Lung (tissue), 12 donors: ENCODE measurements around the gene STK4. TPM values are rescaled to one million over a fixed set of nuclear protein-coding genes. Genes with fewer than 3 reads are reported as not detected.

Source experiments
- ATAC-seq: fragments of 200-7000 bp; cut with Tn5 transposase; one replicate; pipeline ENCODE4 v1.9.1; 2020; ENCODE audit warnings: moderate number of reproducible peaks; ENCODE audit not compliant: insufficient read depth, low FRiP score
- DNase-seq, 3 donors: peaks; one replicate each; pipeline ENCODE4 v3.0.0-alpha.2; 2013 to 2017
- H3K27ac ChIP-seq, 2 donors: one replicate each; pipeline ENCODE4 v1.5.1; 2013; ENCODE audit warnings: mild to moderate bottlenecking in 2 of 2, moderate library complexity in 2 of 2, control low read depth in 1 of 2, inconsistent platforms in 1 of 2, low read depth in 1 of 2, low read length in 1 of 2
- H3K27me3 ChIP-seq, 3 donors: one replicate each; pipeline ENCODE4 v1.5.1; 2013; ENCODE audit warnings: low read length in 2 of 3; ENCODE audit not compliant: control insufficient read depth in 3 of 3, insufficient read depth in 3 of 3
- H3K36me3 ChIP-seq, 4 donors: one replicate each; pipeline ENCODE4 v1.5.1; 2013; ENCODE audit warnings: low read length in 4 of 4, mild to moderate bottlenecking in 1 of 4, moderate library complexity in 1 of 4; ENCODE audit not compliant: control insufficient read depth in 4 of 4, insufficient read depth in 4 of 4
- H3K4me1 ChIP-seq, 5 donors: one replicate each; pipeline ENCODE4 v1.5.1; 2013; ENCODE audit warnings: low read length in 5 of 5, mild to moderate bottlenecking in 2 of 5, moderate library complexity in 1 of 5; ENCODE audit not compliant: control insufficient read depth in 5 of 5, insufficient read depth in 5 of 5
- H3K4me3 ChIP-seq: one replicate; pipeline ENCODE4 v1.5.1; 2013; ENCODE audit warnings: mild to moderate bottlenecking, control low read depth, moderate library complexity
- H3K9ac ChIP-seq, 2 donors: one replicate each; pipeline ENCODE4 v1.5.1; 2013; ENCODE audit warnings: low read length in 2 of 2, control low read depth in 1 of 2; ENCODE audit not compliant: insufficient read depth in 1 of 2
- H3K9me3 ChIP-seq, 4 donors: one replicate each; pipeline ENCODE4 v1.5.1; 2013; ENCODE audit warnings: low read length in 3 of 4, mild to moderate bottlenecking in 1 of 4, moderate library complexity in 1 of 4; ENCODE audit not compliant: control insufficient read depth in 4 of 4, insufficient read depth in 3 of 4
- CTCF ChIP-seq: IDR thresholded peaks from 2 replicates; pipeline ENCODE4 v1.5.1; 2012; ENCODE audit warnings: mild to moderate bottlenecking; ENCODE audit errors: control extremely low read depth, extremely low read depth
- WGBS, 2 donors: extraction: QIAGEN DNeasy Blood & Tissue Kit; methylation state at CpG; one replicate each; pipeline ENCODE4 v1.1.7; 2013; 5-methylcytosine and 5-hydroxymethylcytosine counted together
- polyA plus RNA-seq, 2 donors: library from polyadenylated mRNA; stranded (reverse); fragments of 200-250 nt; gene quantifications; one replicate each; pipeline ENCODE4 v1.2.1, GENCODE V29; 2013
- total RNA-seq, 2 donors: library from RNA; depleted of rRNA in 1 of 2; stranded (reverse); fragments of >200 nt in 1 of 2; gene quantifications; one replicate each; pipeline ENCODE4 v1.2.1, GENCODE V29; 2014 to 2021
- donor health status: control.
- donor health status: control.
- donor health status: Bipolar disorder and iron deficiency.
- donor health status: healthy.
- donor health status: DM: yes; HTN: yes; CAD: no.

STK4 gene
- total and polyA plus RNA-seq, 4 donors, result 11.8 to 70.9 (median 28.1) TPM

DNA sequence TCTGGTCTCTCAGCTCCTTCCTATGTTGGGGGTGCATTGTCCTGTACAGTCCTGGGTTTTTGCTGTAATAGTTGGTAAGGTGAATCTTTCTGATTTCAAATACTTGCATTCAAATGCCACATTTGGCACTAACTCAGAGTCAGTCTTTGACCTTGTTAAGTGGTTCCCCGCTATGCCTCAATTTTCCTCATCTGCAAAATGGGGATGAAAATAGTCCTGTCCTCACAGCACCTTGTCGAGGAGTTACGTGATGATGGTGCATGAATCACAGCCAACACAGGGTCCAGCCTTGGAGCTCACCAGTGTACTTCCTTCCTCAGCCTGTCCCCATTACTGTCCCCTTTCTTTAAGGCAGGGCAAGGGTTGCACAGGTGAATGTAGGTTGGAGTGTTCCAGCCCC, 147.6 kb downstream of the STK4 start:
- H3K27ac ChIP-seq, result no peak overlapping the region
- H3K9ac ChIP-seq, result no peak overlapping the region
- no peak for ATAC-seq
- 92 to 93% methylated on average over 3 of the region's 3 CpGs for WGBS, 2 donors
- no peak for DNase-seq
- TF ChIP-seq CTCF, result no peak
- H3K9me3 ChIP-seq, result no peaks in the 10 kb centered on the region
- H3K4me1 ChIP-seq, result peaks cover 0 to 2% (median 0%) of the 10 kb centered on the region in 5 donors
- peaks cover 0 to 8% (median 0%) of the 10 kb centered on the region in 3 donors for H3K27me3 ChIP-seq
- H3K36me3 ChIP-seq, result no peaks in the 10 kb centered on the region
- H3K4me3 ChIP-seq, result no peak overlapping the region

DNA sequence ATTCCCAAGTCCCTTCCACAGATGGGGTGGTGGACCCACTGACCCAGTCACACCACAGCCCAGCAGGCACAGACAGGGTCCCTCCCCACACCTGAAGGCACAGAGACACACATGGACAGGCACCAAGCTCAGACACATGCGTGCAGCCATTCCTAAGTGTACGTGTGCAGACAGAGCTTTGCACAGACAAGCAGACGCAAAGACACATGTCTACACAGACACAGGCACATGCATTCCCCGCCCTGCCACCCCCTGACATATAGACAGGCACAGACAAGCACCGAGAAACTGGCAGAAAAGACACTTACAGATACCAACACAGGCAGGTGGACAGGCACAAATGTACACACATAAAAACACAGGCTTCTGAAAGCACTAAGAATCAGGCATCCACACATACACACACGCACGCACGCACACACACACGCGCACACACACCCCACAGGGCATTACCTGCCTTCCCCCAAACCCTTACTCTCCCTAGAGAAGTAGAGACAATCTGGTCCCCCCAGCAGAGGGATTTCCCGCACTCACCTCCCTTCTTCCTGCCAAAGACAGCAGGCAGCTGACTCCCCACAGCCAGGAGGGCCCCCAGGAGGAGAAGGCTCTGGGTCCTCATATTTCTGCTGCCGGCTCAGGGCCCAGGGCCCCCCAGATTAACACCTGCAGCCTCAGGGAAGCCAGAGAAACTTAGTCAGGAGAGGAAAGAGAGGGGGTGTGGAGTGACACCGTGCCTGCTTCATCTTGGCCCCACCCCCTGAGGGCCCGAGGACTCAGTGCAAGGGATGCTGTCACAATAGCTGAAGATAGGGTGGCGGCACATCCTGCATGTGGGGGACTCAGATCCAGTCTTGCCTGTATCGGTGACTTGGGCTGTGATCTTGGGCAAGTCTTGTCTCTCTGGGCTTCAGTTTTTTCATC, 148.4 kb downstream of the STK4 start, which contains the start of gene WFDC5:
WFDC5 (minus strand) TSS at position 710 of the 921 bp plus-strand sequence; CDS start at position 619, 91 bp downstream.
- ATAC-seq (no peak), DNase-seq (no peak)
- no peak within 1 kb of the TSS for H3K4me3 ChIP-seq
- peaks cover 0 to 2% (median 0%) of the 10 kb centered on the region in 5 donors for H3K4me1 ChIP-seq
- 61 to 69% methylated on average over 16 of the region's 16 CpGs for WGBS, 2 donors
- H3K9me3 ChIP-seq, result no peaks in the 10 kb centered on the region
- no peak within 1 kb of the TSS for H3K9ac ChIP-seq
- TF ChIP-seq CTCF, result no peak
- H3K27ac ChIP-seq, result no peak within 1 kb of the TSS
- no peaks in the 10 kb centered on the region for H3K36me3 ChIP-seq
- peaks cover 0 to 8% (median 0%) of the 10 kb centered on the region in 3 donors for H3K27me3 ChIP-seq

DNA sequence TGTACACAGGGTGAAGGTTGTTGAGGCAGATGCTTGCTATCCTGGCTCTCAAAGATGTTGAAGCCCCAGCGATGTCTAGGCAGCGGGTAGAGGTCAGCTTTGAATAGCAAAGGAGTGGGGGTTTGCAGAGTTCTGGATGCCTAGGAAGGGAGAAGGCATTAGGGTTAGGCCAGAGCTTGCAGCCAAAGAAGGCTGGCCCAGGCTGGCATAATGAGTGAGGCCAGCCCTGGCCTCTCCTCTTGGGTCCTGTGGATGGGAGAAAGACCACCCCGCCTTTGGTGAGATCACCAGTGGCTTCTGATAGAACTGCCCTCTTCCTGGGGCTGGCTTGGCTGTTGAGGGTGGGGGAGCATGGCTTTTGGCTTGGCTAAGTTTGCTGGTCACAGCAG, 149.1 kb downstream of the STK4 start:
- Histone ChIP-seq H3K27ac (no peak overlapping the region), H3K9me3 (no peaks in the 10 kb centered on the region), H3K27me3 (peaks cover 0 to 8% (median 0%) of the 10 kb centered on the region in 3 donors), H3K9ac (no peak overlapping the region), H3K36me3 (no peaks in the 10 kb centered on the region), H3K4me1 (peaks cover 0 to 2% (median 0%) of the 10 kb centered on the region in 5 donors), H3K4me3 (no peak overlapping the region)
- WGBS, 2 donors, result 78 to 84% methylated on average over 3 of the region's 3 CpGs
- ATAC-seq (no peak), DNase-seq (no peak)
- TF ChIP-seq CTCF, result no peak
